ENCODE measurements around the gene TPX2.
A peak's percentile ranks its signal among the peaks of the same experiment; 100 is the strongest.

Gene TPX2

DNA sequence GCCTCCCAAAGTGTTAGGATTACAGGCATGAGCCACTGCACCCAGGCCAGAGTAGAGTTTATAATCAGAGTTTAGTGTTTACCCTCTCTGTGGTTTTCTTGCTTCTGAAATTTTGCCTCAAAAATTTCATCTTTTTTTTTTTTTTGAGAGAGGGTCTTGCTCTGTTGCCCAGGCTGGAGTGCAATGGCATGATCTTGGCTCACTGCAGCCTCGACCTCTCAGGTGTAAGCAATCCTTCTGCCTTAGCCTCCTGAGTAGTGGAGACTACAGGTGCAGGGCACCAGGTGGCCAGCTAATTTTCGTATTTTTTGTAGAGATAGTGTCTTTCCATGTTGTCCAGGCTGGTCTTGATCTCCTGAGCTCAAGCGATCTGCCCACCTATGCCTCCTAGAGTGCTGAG, 28.7 kb downstream of the TPX2 start:
- Histone ChIP-seq H4K8ac (ENCODE audit: low read length) (no peak overlapping the region), H4K91ac (ENCODE audit: low read length) (no peak overlapping the region), H2BK15ac (ENCODE audit: low read depth, poor library complexity, severe bottlenecking) (no peak overlapping the region), H3K4ac (ENCODE audit: low read depth in 1 of 2, low read length in 2 of 2) (no peak overlapping the region), H3K4me1 (ENCODE audit: control insufficient read depth, insufficient read depth, low read depth, low read length) (no peaks in the 10 kb centered on the region), H3K27me3 (ENCODE audit: control insufficient read depth in 1 of 2, insufficient read depth in 1 of 2, low read length in 2 of 2) (no peaks in the 10 kb centered on the region), H3K14ac (ENCODE audit: low read length in 2 of 2) (no peak overlapping the region), H3K36me3 (ENCODE audit: control insufficient read depth in 1 of 2, insufficient read depth in 2 of 2, low read depth in 1 of 2, low read length in 2 of 2) (peaks cover 0 to 9% of the 10 kb centered on the region in 2 experiments), H3K4me3 (ENCODE audit: insufficient read depth in 1 of 2, low read depth in 1 of 2, low read length in 2 of 2) (no peak overlapping the region), H2AFZ (ENCODE audit: low read depth, low read length) (no peak overlapping the region), H3K27ac (ENCODE audit: low read length, poor library complexity, severe bottlenecking) (no peak overlapping the region), H3K9me3 (ENCODE audit: control insufficient read depth, low read length) (no peaks in the 10 kb centered on the region), H3K4me2 (ENCODE audit: low read length, poor library complexity, severe bottlenecking) (no peak overlapping the region), H3K79me1 (replicated peaks; ENCODE audit: low read length, poor library complexity, severe bottlenecking) (peaks cover 27% of the 10 kb centered on the region), H3K18ac (ENCODE audit: low read depth in 1 of 2, low read length in 2 of 2) (no peak overlapping the region), H2BK5ac (ENCODE audit: low read depth, low read length, poor library complexity, severe bottlenecking) (no peak overlapping the region), H2BK12ac (ENCODE audit: low read length in 2 of 2) (no peak overlapping the region), H2BK120ac (ENCODE audit: low read depth, low read length) (no peak overlapping the region), H3K23ac (ENCODE audit: low read length in 2 of 2) (no peak overlapping the region), H2AK5ac (ENCODE audit: low read length, severe bottlenecking) (no peak overlapping the region), H3K9ac (ENCODE audit: low read length) (no peak overlapping the region)
- WGBS, result 95% methylated on average over 3 of the region's 3 CpGs
- no peak for DNase-seq

DNA sequence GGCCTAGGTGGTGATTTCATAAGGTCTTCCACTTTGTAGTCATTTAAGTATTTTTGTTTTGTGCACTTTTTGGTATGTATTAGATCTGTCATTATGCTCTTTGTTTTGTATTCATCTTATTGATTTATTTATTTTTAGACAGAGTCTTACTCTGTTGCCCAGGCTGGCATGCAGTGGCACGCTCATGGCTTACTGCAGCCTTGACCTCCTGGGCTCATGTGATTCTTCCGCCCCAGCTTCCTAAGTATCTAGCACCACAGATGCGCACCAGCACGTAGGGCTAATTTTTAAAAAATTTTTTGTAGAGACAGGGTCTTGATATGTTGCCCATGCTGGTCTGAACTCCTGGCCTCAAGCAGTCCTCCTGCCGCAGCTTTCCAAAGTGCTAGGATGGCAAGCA, 30.6 kb downstream of the TPX2 start:
- Histone ChIP-seq H3K36me3 (ENCODE audit: control insufficient read depth in 1 of 2, insufficient read depth in 2 of 2, low read depth in 1 of 2, low read length in 2 of 2) (peaks cover 0 to 11% of the 10 kb centered on the region in 2 experiments), H3K14ac (ENCODE audit: low read length in 2 of 2) (no peak overlapping the region), H3K4me1 (ENCODE audit: control insufficient read depth, insufficient read depth, low read depth, low read length) (no peaks in the 10 kb centered on the region), H3K4ac (ENCODE audit: low read depth in 1 of 2, low read length in 2 of 2) (no peak overlapping the region), H3K23ac (ENCODE audit: low read length in 2 of 2) (no peak overlapping the region), H2BK12ac (ENCODE audit: low read length in 2 of 2) (no peak overlapping the region), H3K9me3 (ENCODE audit: control insufficient read depth, low read length) (no peaks in the 10 kb centered on the region), H3K4me2 (ENCODE audit: low read length, poor library complexity, severe bottlenecking) (no peak overlapping the region), H3K18ac (ENCODE audit: low read depth in 1 of 2, low read length in 2 of 2) (no peak overlapping the region), H2BK15ac (ENCODE audit: low read depth, poor library complexity, severe bottlenecking) (no peak overlapping the region), H2AFZ (ENCODE audit: low read depth, low read length) (no peak overlapping the region), H3K9ac (ENCODE audit: low read length) (peak overlapping the region; percentile 63), H4K8ac (ENCODE audit: low read length) (no peak overlapping the region), H3K4me3 (ENCODE audit: insufficient read depth in 1 of 2, low read depth in 1 of 2, low read length in 2 of 2) (no peak overlapping the region), H4K91ac (ENCODE audit: low read length) (no peak overlapping the region), H2AK5ac (ENCODE audit: low read length, severe bottlenecking) (no peak overlapping the region), H3K27me3 (ENCODE audit: control insufficient read depth in 1 of 2, insufficient read depth in 1 of 2, low read length in 2 of 2) (no peaks in the 10 kb centered on the region), H2BK120ac (ENCODE audit: low read depth, low read length) (no peak overlapping the region), H2BK5ac (ENCODE audit: low read depth, low read length, poor library complexity, severe bottlenecking) (no peak overlapping the region), H3K27ac (ENCODE audit: low read length, poor library complexity, severe bottlenecking) (no peak overlapping the region), H3K79me1 (replicated peaks; ENCODE audit: low read length, poor library complexity, severe bottlenecking) (peaks cover 30% of the 10 kb centered on the region)
- DNase-seq, result no peak
- WGBS, result 100% methylated on average over 5 of the region's 5 CpGs

DNA sequence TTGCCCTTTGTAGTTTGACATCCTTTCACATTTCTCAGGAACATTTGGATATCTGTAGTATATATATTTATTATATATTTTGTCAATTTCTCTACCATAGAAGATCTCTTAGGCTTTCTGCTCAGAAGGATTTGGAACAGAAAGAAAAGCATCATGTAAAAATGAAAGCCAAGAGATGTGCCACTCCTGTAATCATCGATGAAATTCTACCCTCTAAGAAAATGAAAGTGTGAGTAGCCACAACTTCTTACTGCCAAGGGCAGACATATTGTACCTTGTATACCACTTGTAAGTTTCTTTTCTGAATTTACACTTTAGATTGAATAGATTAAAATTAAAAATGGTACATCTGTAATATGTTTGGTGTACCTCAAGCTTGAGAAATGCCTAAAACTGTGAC, 31.2 kb downstream of the TPX2 start:
- Histone ChIP-seq H4K91ac (ENCODE audit: low read length) (no peak overlapping the region), H3K9me3 (ENCODE audit: control insufficient read depth, low read length) (no peaks in the 10 kb centered on the region), H3K4me2 (ENCODE audit: low read length, poor library complexity, severe bottlenecking) (no peak overlapping the region), H3K23ac (ENCODE audit: low read length in 2 of 2) (no peak overlapping the region), H3K4me3 (ENCODE audit: insufficient read depth in 1 of 2, low read depth in 1 of 2, low read length in 2 of 2) (peak overlapping the region in 1 of 2 experiments; percentile 51), H3K36me3 (ENCODE audit: control insufficient read depth in 1 of 2, insufficient read depth in 2 of 2, low read depth in 1 of 2, low read length in 2 of 2) (peaks cover 0 to 11% of the 10 kb centered on the region in 2 experiments), H3K14ac (ENCODE audit: low read length in 2 of 2) (no peak overlapping the region), H2BK5ac (ENCODE audit: low read depth, low read length, poor library complexity, severe bottlenecking) (no peak overlapping the region), H2BK15ac (ENCODE audit: low read depth, poor library complexity, severe bottlenecking) (no peak overlapping the region), H4K8ac (ENCODE audit: low read length) (no peak overlapping the region), H2BK12ac (ENCODE audit: low read length in 2 of 2) (no peak overlapping the region), H2AK5ac (ENCODE audit: low read length, severe bottlenecking) (no peak overlapping the region), H3K79me1 (replicated peaks; ENCODE audit: low read length, poor library complexity, severe bottlenecking) (peaks cover 30% of the 10 kb centered on the region), H3K4ac (ENCODE audit: low read depth in 1 of 2, low read length in 2 of 2) (no peak overlapping the region), H3K9ac (ENCODE audit: low read length) (peak overlapping the region; percentile 63), H3K18ac (ENCODE audit: low read depth in 1 of 2, low read length in 2 of 2) (no peak overlapping the region), H2BK120ac (ENCODE audit: low read depth, low read length) (no peak overlapping the region), H3K4me1 (ENCODE audit: control insufficient read depth, insufficient read depth, low read depth, low read length) (no peaks in the 10 kb centered on the region), H3K27ac (ENCODE audit: low read length, poor library complexity, severe bottlenecking) (no peak overlapping the region), H3K27me3 (ENCODE audit: control insufficient read depth in 1 of 2, insufficient read depth in 1 of 2, low read length in 2 of 2) (no peaks in the 10 kb centered on the region), H2AFZ (ENCODE audit: low read depth, low read length) (no peak overlapping the region)
- WGBS, result 100% methylated on average over 1 of the region's 1 CpG
- DNase-seq, result no peak

DNA sequence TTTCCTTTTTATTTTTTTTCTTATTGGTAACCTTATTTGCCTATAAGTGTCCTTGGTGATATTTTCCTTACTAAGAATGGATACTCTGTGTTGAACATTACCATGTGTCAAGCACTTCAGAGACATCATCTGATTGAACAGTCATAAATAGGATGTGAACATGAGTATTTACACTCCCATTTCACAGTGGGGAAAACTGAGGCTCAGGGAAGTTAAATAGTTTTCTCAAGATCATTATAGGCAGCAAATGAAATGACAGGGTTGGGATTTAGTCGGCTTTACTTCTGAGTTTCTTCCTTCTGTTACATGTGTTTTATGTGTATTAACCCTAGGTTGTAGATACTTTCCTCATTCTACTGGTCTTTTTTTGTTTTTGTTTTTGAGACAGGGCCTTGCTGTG, 35.3 kb downstream of the TPX2 start:
- Histone ChIP-seq H2BK12ac (ENCODE audit: low read length in 2 of 2) (no peak overlapping the region), H2BK15ac (ENCODE audit: low read depth, poor library complexity, severe bottlenecking) (no peak overlapping the region), H3K9me3 (ENCODE audit: control insufficient read depth, low read length) (no peaks in the 10 kb centered on the region), H3K36me3 (ENCODE audit: control insufficient read depth in 1 of 2, insufficient read depth in 2 of 2, low read depth in 1 of 2, low read length in 2 of 2) (peaks cover 0 to 28% of the 10 kb centered on the region in 2 experiments), H3K79me1 (replicated peaks; ENCODE audit: low read length, poor library complexity, severe bottlenecking) (peaks cover 21% of the 10 kb centered on the region), H3K23ac (ENCODE audit: low read length in 2 of 2) (no peak overlapping the region), H2BK120ac (ENCODE audit: low read depth, low read length) (no peak overlapping the region), H4K8ac (ENCODE audit: low read length) (no peak overlapping the region), H3K14ac (ENCODE audit: low read length in 2 of 2) (no peak overlapping the region), H4K91ac (ENCODE audit: low read length) (no peak overlapping the region), H3K4me2 (ENCODE audit: low read length, poor library complexity, severe bottlenecking) (no peak overlapping the region), H2AFZ (ENCODE audit: low read depth, low read length) (no peak overlapping the region), H3K4ac (ENCODE audit: low read depth in 1 of 2, low read length in 2 of 2) (no peak overlapping the region), H3K4me3 (ENCODE audit: insufficient read depth in 1 of 2, low read depth in 1 of 2, low read length in 2 of 2) (no peak overlapping the region), H3K27me3 (ENCODE audit: control insufficient read depth in 1 of 2, insufficient read depth in 1 of 2, low read length in 2 of 2) (no peaks in the 10 kb centered on the region), H2AK5ac (ENCODE audit: low read length, severe bottlenecking) (no peak overlapping the region), H3K9ac (ENCODE audit: low read length) (no peak overlapping the region), H2BK5ac (ENCODE audit: low read depth, low read length, poor library complexity, severe bottlenecking) (no peak overlapping the region), H3K18ac (ENCODE audit: low read depth in 1 of 2, low read length in 2 of 2) (no peak overlapping the region), H3K4me1 (ENCODE audit: control insufficient read depth, insufficient read depth, low read depth, low read length) (no peaks in the 10 kb centered on the region), H3K27ac (ENCODE audit: low read length, poor library complexity, severe bottlenecking) (no peak overlapping the region)
- DNase-seq, result no peak
- WGBS, result 100% methylated on average over 1 of the region's 1 CpG

Data from mesenchymal stem cell (in vitro differentiated cells and primary cell).